Tibial artery (tissue), 4 donors: ENCODE data around the gene OR10H4.

Experiments used
- DNase-seq, 2 donors: peaks; one replicate each; pipeline ENCODE4 v3.0.0-alpha.2; 2019
- H3K27ac ChIP-seq, 2 donors: fragments of 200-600 bp; sonication (generic) in 1 of 2; 1 replicate in 1 of 2; 2 replicates in 1 of 2; pipeline ENCODE4 v1.5.1; 2018 to 2019; ENCODE audit warnings: mild to moderate bottlenecking in 1 of 2
- H3K27me3 ChIP-seq, 2 donors: fragments of 200-600 bp; sonication (generic) in 1 of 2; one replicate each; pipeline versions ENCODE4 v1.5.1 to v1.6.0; 2016 to 2019
- H3K36me3 ChIP-seq, 3 donors: fragments of 200-600 bp; sonication (generic) in 2 of 3; one replicate each; pipeline ENCODE4 v1.5.1; 2016 to 2019; ENCODE audit warnings: mild to moderate bottlenecking in 2 of 3
- H3K4me1 ChIP-seq, 4 donors: fragments of 200-600 bp; sonication (generic) in 2 of 4; 1 replicate in 3 of 4; 2 replicates in 1 of 4; pipeline ENCODE4 v1.5.1; 2016 to 2019
- H3K4me3 ChIP-seq, 2 donors: fragments of 200-600 bp; sonication (generic) in 1 of 2; 1 replicate in 1 of 2; 2 replicates in 1 of 2; pipeline ENCODE4 v1.5.1; 2018 to 2019; ENCODE audit warnings: mild to moderate bottlenecking in 2 of 2
- H3K9me3 ChIP-seq, 3 donors: fragments of 200-600 bp; sonication (generic) in 1 of 3; one replicate each; pipeline ENCODE4 v1.5.1; 2016 to 2019
- intact Hi-C: fragments of 100-400 bp; cut with DNase I; formaldehyde crosslinking; loops from one replicate; pipeline ENCODE4 v1.15.0; 2023; ENCODE audit warnings: low total_unique reads
- TF ChIP-seq, protein P1 (sequence below), 2 experiments: fragments of 200-600 bp in 1 of 2; fragments of 450-650 bp in 1 of 2; IDR thresholded peaks; one replicate each; pipeline ENCODE4 v1.5.1; 2017 to 2019; ENCODE audit warnings: antibody characterized with exemption in 2 of 2, mild to moderate bottlenecking in 1 of 2, moderate library complexity in 1 of 2

The OR10H4 gene

GRCh38 chr19:15989889-15990288 lies 41.1 kb downstream of the OR10H4 start:
- Histone ChIP-seq H3K27me3 (peaks cover 0 to 3% of the 10 kb centered on the region in 2 donors), H3K9me3 (no peaks in the 10 kb centered on the region), H3K27ac (no peak overlapping the region), H3K36me3 (no peaks in the 10 kb centered on the region), H3K4me1 (peaks cover 0 to under 1% (median 0%) of the 10 kb centered on the region in 4 donors), H3K4me3 (no peak overlapping the region)
- intact Hi-C loops, result no loop called here
- no peak for DNase-seq
- TF ChIP-seq, protein P1, sequence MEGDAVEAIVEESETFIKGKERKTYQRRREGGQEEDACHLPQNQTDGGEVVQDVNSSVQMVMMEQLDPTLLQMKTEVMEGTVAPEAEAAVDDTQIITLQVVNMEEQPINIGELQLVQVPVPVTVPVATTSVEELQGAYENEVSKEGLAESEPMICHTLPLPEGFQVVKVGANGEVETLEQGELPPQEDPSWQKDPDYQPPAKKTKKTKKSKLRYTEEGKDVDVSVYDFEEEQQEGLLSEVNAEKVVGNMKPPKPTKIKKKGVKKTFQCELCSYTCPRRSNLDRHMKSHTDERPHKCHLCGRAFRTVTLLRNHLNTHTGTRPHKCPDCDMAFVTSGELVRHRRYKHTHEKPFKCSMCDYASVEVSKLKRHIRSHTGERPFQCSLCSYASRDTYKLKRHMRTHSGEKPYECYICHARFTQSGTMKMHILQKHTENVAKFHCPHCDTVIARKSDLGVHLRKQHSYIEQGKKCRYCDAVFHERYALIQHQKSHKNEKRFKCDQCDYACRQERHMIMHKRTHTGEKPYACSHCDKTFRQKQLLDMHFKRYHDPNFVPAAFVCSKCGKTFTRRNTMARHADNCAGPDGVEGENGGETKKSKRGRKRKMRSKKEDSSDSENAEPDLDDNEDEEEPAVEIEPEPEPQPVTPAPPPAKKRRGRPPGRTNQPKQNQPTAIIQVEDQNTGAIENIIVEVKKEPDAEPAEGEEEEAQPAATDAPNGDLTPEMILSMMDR (IDR thresholded peaks at IDR 0.05), result no peak

- Histone ChIP-seq H3K9me3 (no peaks in the 10 kb centered on the region), H3K4me1 (peaks cover 0 to 13% (median 2%) of the 10 kb centered on the region in 4 donors), H3K36me3 (no peaks in the 10 kb centered on the region), H3K27ac (no peak overlapping the region), H3K27me3 (peaks cover 0 to 3% of the 10 kb centered on the region in 2 donors), H3K4me3 (no peak overlapping the region)
- DNase-seq, result no peak
- TF ChIP-seq, protein P1 (IDR thresholded peaks at IDR 0.05), result no peak
- intact Hi-C loops, result no loop called here
These were observed 42.8 kb downstream of the OR10H4 start for GRCh38 chr19:15991602-15992001.

DNA sequence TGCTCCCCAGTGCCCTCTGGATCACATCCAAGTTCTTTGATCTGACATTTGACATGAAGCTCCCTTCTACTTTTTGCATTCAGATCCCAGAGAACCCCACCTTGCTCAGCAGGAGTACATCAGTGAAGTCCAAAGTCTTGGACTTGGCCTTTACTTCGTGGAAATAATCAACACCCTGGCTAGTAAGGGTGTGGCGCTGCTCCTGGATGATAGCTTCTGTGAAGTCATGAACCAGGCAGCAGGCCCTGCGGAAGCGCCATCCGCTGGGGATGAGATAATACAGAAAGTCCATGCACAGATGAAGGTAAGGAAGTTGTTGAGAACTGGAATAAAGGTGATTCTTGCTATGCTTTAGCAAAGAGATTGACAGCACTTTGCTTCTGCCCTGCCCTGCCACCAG lies 43.2 kb downstream of the OR10H4 start:
- Histone ChIP-seq H3K36me3 (no peaks in the 10 kb centered on the region), H3K4me3 (no peak overlapping the region), H3K27ac (no peak overlapping the region), H3K27me3 (peaks cover 0 to 3% of the 10 kb centered on the region in 2 donors), H3K4me1 (peaks cover 0 to 13% (median 2%) of the 10 kb centered on the region in 4 donors), H3K9me3 (no peaks in the 10 kb centered on the region)
- intact Hi-C loops, result no loop called here
- TF ChIP-seq, protein P1 (IDR thresholded peaks at IDR 0.05), result no peak
- no peak for DNase-seq

DNA sequence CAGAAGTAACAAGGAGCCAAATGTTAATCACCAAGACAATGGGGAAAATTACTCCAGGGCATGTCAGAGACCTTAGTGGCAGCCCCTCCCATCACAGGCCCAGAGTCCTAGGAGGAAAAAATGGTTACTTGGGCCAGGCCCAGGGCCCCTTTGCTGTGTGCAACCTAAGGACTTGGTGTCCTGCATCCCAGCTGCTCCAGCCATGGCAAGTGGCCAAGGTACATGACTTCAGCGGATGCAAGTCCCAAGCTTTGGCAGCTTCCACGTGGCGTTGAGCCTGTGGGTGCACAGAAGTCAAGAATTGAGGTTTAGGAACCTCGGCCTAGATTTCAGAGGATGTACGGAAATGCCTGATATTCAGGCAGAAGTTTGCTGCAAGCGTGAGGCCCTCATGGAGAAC lies 46.7 kb downstream of the OR10H4 start:
- Histone ChIP-seq H3K36me3 (no peaks in the 10 kb centered on the region), H3K27me3 (no peaks in the 10 kb centered on the region), H3K4me1 (peaks cover 0 to 29% (median 5%) of the 10 kb centered on the region in 4 donors), H3K9me3 (no peaks in the 10 kb centered on the region), H3K4me3 (no peak overlapping the region), H3K27ac (peak overlapping the region in 1 of 2 donors; percentile 34)
- TF ChIP-seq, protein P1 (IDR thresholded peaks at IDR 0.05), result no peak
- DNase-seq, result peak; percentile 67 to 91
- intact Hi-C loops, result no loop called here

- Histone ChIP-seq H3K36me3 (no peaks in the 10 kb centered on the region), H3K4me1 (peaks cover 0 to 55% (median 19%) of the 10 kb centered on the region in 4 donors), H3K9me3 (no peaks in the 10 kb centered on the region), H3K4me3 (no peak overlapping the region), H3K27ac (no peak overlapping the region), H3K27me3 (no peaks in the 10 kb centered on the region)
- no peak for DNase-seq
- intact Hi-C loops, result no loop called here
- TF ChIP-seq, protein P1 (IDR thresholded peaks at IDR 0.05), result no peak
These were observed 49.4 kb downstream of the OR10H4 start for GRCh38 chr19:15998166-15998565.
